BE2C (cell line): ENCODE measurements around the gene MMEL1.
"Not testable (repeated sequence)": the region's sequence is repeated elsewhere in the genome, so short reads cannot be mapped to it uniquely, and the experiment has no call there.

ENCODE experiments used
- DNase-seq: peaks from one replicate; pipeline ENCODE4 v3.0.0-alpha.2; 2020
- H3K27me3 ChIP-seq: fragments of 250-450 bp; sonication (Bioruptor Pico); 2 replicates; pipeline ENCODE4 v1.5.1; 2020; ENCODE audit warnings: mild to moderate bottlenecking
- H3K36me3 ChIP-seq: fragments of 250-450 bp; sonication (Bioruptor Pico); 2 replicates; pipeline ENCODE4 v1.5.1; 2020; ENCODE audit warnings: mild to moderate bottlenecking
- H3K4me1 ChIP-seq: fragments of 250-450 bp; sonication (Bioruptor Pico); 2 replicates; pipeline ENCODE4 v1.5.1; 2020
- H3K4me3 ChIP-seq: 2 replicates; pipeline ENCODE4 v1.5.1; 2011; ENCODE audit warnings: low read depth, low read length
- H3K9me3 ChIP-seq: fragments of 250-450 bp; sonication (Bioruptor Pico); 2 replicates; pipeline ENCODE4 v1.5.1; 2020
- CTCF ChIP-seq: IDR thresholded peaks from 2 replicates; pipeline ENCODE4 v1.5.1; 2012; ENCODE audit warnings: mild to moderate bottlenecking, low read depth, low read length

MMEL1 gene

DNA sequence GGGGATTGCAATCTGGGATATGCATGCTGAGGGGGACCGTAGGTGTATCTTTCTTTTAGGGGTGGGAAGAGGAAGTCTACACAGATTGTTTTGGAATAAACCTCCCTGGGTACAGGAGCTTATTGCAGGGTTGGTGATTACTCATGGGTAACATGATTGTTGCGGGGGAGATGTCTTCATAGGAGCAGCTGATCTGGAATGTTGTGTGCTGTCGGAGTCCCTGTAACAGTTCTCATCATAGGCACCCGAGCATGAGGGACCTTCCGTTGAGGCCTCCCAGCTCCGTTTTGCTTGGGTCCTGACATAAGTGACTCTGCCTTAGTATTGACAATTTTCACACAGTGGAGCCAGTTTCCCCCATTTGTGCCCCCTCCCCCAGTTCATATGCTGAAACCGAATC, 50.4 kb downstream of the MMEL1 start:
- Histone ChIP-seq H3K27me3 (no peaks in the 10 kb centered on the region), H3K4me3 (no peak overlapping the region), H3K9me3 (no peaks in the 10 kb centered on the region), H3K36me3 (no peaks in the 10 kb centered on the region), H3K4me1 (peaks cover 6% of the 10 kb centered on the region)
- TF ChIP-seq CTCF: no peak
- no peak for DNase-seq

- H3K27me3 ChIP-seq: no peaks in the 10 kb centered on the region
- H3K36me3 ChIP-seq: no peaks in the 10 kb centered on the region
- H3K4me3 ChIP-seq: no peak overlapping the region
- H3K9me3 ChIP-seq: no peaks in the 10 kb centered on the region
- no peak for TF ChIP-seq CTCF
- no peak for DNase-seq
- peaks cover 6% of the 10 kb centered on the region for H3K4me1 ChIP-seq
These were observed 52.1 kb downstream of the MMEL1 start for GRCh38 chr1:2580691-2581090.

DNA sequence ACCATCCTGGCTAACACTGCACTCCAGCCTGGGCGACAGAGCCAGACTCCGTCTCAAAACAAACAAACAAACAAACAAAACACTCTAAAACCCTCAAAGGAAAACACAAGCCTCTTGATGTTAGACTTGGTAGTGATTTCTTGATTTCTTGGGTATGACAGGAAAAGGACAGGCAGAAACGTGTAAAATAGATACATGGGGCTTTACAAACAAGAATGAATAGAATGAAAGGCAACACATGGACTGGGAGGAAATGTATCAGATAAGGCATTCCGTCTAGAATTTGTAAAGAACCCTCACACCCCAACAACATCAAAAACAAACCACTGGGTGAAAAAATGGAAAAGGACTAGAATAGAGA, 54.1 kb downstream of the MMEL1 start:
- Histone ChIP-seq H3K27me3 (no peaks in the 10 kb centered on the region), H3K9me3 (no peaks in the 10 kb centered on the region), H3K36me3 (no peaks in the 10 kb centered on the region), H3K4me3 (no peak overlapping the region), H3K4me1 (no peaks in the 10 kb centered on the region)
- no peak for TF ChIP-seq CTCF
- DNase-seq: no peak

GRCh38 chr1:2577565-2578075, 55.2 kb downstream of the MMEL1 start:
- not testable (repeated sequence) for DNase-seq, H3K9me3 ChIP-seq, H3K4me1 ChIP-seq, H3K4me3 ChIP-seq, H3K36me3 ChIP-seq, H3K27me3 ChIP-seq

DNA sequence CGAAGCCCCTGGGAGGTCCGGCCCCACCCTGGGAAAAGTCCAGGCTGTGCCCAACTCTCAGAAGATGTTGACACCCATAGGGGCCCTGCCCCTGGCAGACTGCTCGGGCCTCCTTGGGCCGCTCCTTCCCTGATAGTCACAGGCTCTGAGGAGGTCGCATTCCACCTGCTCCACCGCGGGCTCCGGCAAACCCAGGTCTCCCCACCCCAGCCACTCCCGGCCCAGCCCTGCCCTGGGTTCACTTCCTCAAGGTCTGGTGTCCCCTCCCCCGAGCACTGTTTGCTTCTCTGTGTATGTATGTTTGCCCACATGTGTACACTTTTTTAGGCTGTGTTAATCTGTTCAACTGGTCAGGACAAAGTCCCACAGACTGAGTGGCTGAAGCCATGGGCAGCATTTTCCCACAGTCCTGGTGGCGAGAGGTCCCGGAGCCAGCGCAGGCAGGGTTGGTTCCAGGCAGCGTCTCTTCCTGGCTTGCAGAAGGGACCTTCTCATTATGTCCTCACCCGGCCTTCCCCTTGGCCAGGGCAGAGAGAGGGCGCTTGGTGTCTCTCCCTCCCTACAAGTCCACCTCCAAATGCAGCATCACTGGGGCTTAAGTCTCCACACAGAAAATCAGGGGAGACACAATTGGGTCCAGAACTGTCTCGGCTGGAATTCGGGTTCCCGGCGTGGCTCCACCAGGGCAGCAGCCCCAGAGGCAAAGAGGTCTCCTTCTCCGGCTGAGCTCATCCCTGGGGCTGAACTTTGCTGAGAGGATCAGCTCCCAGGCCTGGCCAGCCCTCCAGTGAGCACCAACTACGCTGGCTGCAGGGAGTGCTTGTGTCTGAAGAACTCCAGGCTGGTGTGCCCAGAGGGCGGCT, 56.8 kb downstream of the MMEL1 start:
- Histone ChIP-seq H3K36me3 (no peaks in the 10 kb centered on the region), H3K4me1 (no peaks in the 10 kb centered on the region), H3K4me3 (no peak overlapping the region), H3K27me3 (no peaks in the 10 kb centered on the region), H3K9me3 (no peaks in the 10 kb centered on the region)
- no peak for TF ChIP-seq CTCF
- no peak for DNase-seq

GRCh38 chr1:2574350-2574749, 58.5 kb downstream of the MMEL1 start:
- DNase-seq: no peak
- no peaks in the 10 kb centered on the region for H3K4me1 ChIP-seq
- H3K4me3 ChIP-seq: no peak overlapping the region
- H3K36me3 ChIP-seq: no peaks in the 10 kb centered on the region
- no peak for TF ChIP-seq CTCF
- no peaks in the 10 kb centered on the region for H3K27me3 ChIP-seq
- no peaks in the 10 kb centered on the region for H3K9me3 ChIP-seq
